Effector memory CD4-positive, alpha-beta T cell (primary cell): ENCODE results near the gene WLS.

ENCODE experiments used
- DNase-seq, 3 donors: peaks; one replicate each; pipeline ENCODE4 v3.0.0-alpha.2; 2020
- H3K27ac ChIP-seq: 2 replicates; pipeline ENCODE4 v1.7.0; 2013; ENCODE audit warnings: mild to moderate bottlenecking, low read length, moderate library complexity; ENCODE audit not compliant: insufficient read depth, poor library complexity, severe bottlenecking
- H3K27me3 ChIP-seq: replicated peaks from 2 replicates; pipeline ENCODE4 v1.7.0; 2013; ENCODE audit warnings: mild to moderate bottlenecking, low read length; ENCODE audit not compliant: insufficient read depth, control insufficient read depth, poor library complexity, severe bottlenecking
- H3K36me3 ChIP-seq: 2 replicates; pipeline ENCODE4 v1.7.0; 2013; ENCODE audit warnings: mild to moderate bottlenecking, low read length, moderate library complexity; ENCODE audit not compliant: control insufficient read depth, insufficient read depth
- H3K4me1 ChIP-seq: 2 replicates; pipeline ENCODE4 v1.7.0; 2013; ENCODE audit warnings: low read length, mild to moderate bottlenecking; ENCODE audit not compliant: control insufficient read depth, insufficient read depth, poor library complexity, severe bottlenecking
- H3K4me3 ChIP-seq: 2 replicates; pipeline ENCODE4 v1.7.0; 2013; ENCODE audit warnings: low read length, low read depth, mild to moderate bottlenecking; ENCODE audit not compliant: insufficient read depth, poor library complexity, severe bottlenecking
- H3K9me3 ChIP-seq: 2 replicates; pipeline ENCODE4 v1.7.0; 2013; ENCODE audit warnings: mild to moderate bottlenecking, low read length, moderate library complexity; ENCODE audit not compliant: control insufficient read depth
- total RNA-seq, 3 donors: gene quantifications; one replicate each; lab custom pipeline; 2026; lab: John Stamatoyannopoulos, UW

WLS gene
- total RNA-seq, result 0 to 0.19 (median 0) reads per million in 3 donors

GRCh38 chr1:68232289-68233148 lies at the start of gene WLS:
Gene WLS, minus strand, starts transcription at chr1:68232523. Its CDS starts 224 bp downstream, at chr1:68232299.
- no peaks in the 10 kb centered on the region for H3K27me3 ChIP-seq
- H3K27ac ChIP-seq, result no peak within 1 kb of the TSS
- H3K36me3 ChIP-seq, result no peaks in the 10 kb centered on the region
- no peaks in the 10 kb centered on the region for H3K4me1 ChIP-seq
- H3K4me3 ChIP-seq, result no peak within 1 kb of the TSS
- no peak for DNase-seq
- H3K9me3 ChIP-seq, result no peaks in the 10 kb centered on the region

GRCh38 chr1:68280286-68280685 lies 48.0 kb upstream of the WLS start:
- H3K27ac ChIP-seq, result no peak overlapping the region
- H3K36me3 ChIP-seq, result no peaks in the 10 kb centered on the region
- no peaks in the 10 kb centered on the region for H3K4me1 ChIP-seq
- DNase-seq, result no peak
- no peaks in the 10 kb centered on the region for H3K27me3 ChIP-seq
- H3K9me3 ChIP-seq, result no peaks in the 10 kb centered on the region
- H3K4me3 ChIP-seq, result no peak overlapping the region

- H3K27me3 ChIP-seq, result no peaks in the 10 kb centered on the region
These were observed 47.5 kb upstream of the WLS start for GRCh38 chr1:68279846-68280245.

GRCh38 chr1:68278221-68278620 lies 45.9 kb upstream of the WLS start:
- H3K27me3 ChIP-seq, result no peaks in the 10 kb centered on the region
- no peaks in the 10 kb centered on the region for H3K36me3 ChIP-seq
- no peak for DNase-seq
- H3K27ac ChIP-seq, result no peak overlapping the region
- no peaks in the 10 kb centered on the region for H3K4me1 ChIP-seq
- no peaks in the 10 kb centered on the region for H3K9me3 ChIP-seq
- H3K4me3 ChIP-seq, result no peak overlapping the region

More at GRCh38 chr1:68279846-68280245, 47.5 kb upstream of the WLS start:
- H3K4me1 ChIP-seq, result no peaks in the 10 kb centered on the region
- H3K4me3 ChIP-seq, result no peak overlapping the region
- DNase-seq, result no peak
- H3K36me3 ChIP-seq, result no peaks in the 10 kb centered on the region
- no peak overlapping the region for H3K27ac ChIP-seq
- no peaks in the 10 kb centered on the region for H3K9me3 ChIP-seq

GRCh38 chr1:68276448-68276847 lies 44.1 kb upstream of the WLS start:
- no peak overlapping the region for H3K27ac ChIP-seq

GRCh38 chr1:68273530-68273929 lies 41.2 kb upstream of the WLS start:
- Histone ChIP-seq H3K36me3 (no peaks in the 10 kb centered on the region), H3K4me3 (no peak overlapping the region), H3K9me3 (no peaks in the 10 kb centered on the region), H3K27ac (no peak overlapping the region), H3K27me3 (no peaks in the 10 kb centered on the region), H3K4me1 (no peaks in the 10 kb centered on the region)
- no peak for DNase-seq

More at GRCh38 chr1:68276448-68276847, 44.1 kb upstream of the WLS start:
- H3K4me3 ChIP-seq, result no peak overlapping the region
- no peaks in the 10 kb centered on the region for H3K4me1 ChIP-seq
- H3K27me3 ChIP-seq, result no peaks in the 10 kb centered on the region
- H3K9me3 ChIP-seq, result no peaks in the 10 kb centered on the region
- DNase-seq, result no peak
- no peaks in the 10 kb centered on the region for H3K36me3 ChIP-seq

GRCh38 chr1:68271596-68271995 lies 39.3 kb upstream of the WLS start:
- Histone ChIP-seq H3K4me1 (no peaks in the 10 kb centered on the region), H3K4me3 (no peak overlapping the region), H3K27me3 (no peaks in the 10 kb centered on the region), H3K9me3 (no peaks in the 10 kb centered on the region), H3K36me3 (no peaks in the 10 kb centered on the region), H3K27ac (no peak overlapping the region)
- no peak for DNase-seq

GRCh38 chr1:68270951-68271350 lies 38.6 kb upstream of the WLS start:
- Histone ChIP-seq H3K27me3 (no peaks in the 10 kb centered on the region), H3K27ac (no peak overlapping the region), H3K4me1 (no peaks in the 10 kb centered on the region), H3K4me3 (no peak overlapping the region), H3K36me3 (no peaks in the 10 kb centered on the region), H3K9me3 (no peaks in the 10 kb centered on the region)
- DNase-seq, result no peak

- H3K4me3 ChIP-seq, result no peak overlapping the region
- H3K27me3 ChIP-seq, result no peaks in the 10 kb centered on the region
- H3K4me1 ChIP-seq, result no peaks in the 10 kb centered on the region
- H3K36me3 ChIP-seq, result no peaks in the 10 kb centered on the region
- DNase-seq, result no peak
- no peak overlapping the region for H3K27ac ChIP-seq
- no peaks in the 10 kb centered on the region for H3K9me3 ChIP-seq
These were observed 37.5 kb upstream of the WLS start for GRCh38 chr1:68269637-68270430.
